Heart left ventricle (tissue), 13 donors: ENCODE results near the gene UPK3B.
"Not testable (repeated sequence)": the region's sequence is repeated elsewhere in the genome, so short reads cannot be mapped to it uniquely, and the experiment has no call there.

Experiments used
- CTCF ChIP-seq, 12 donors: fragments of 200-600 bp; sonication (generic) in 4 of 12; IDR thresholded peaks; one replicate each; pipeline versions ENCODE4 v1.5.0 to v1.8.0; 2018 to 2022; ENCODE audit warnings: antibody characterized with exemption in 12 of 12, mild to moderate bottlenecking in 5 of 12
- POLR2A ChIP-seq, 2 donors: fragments of 450-650 bp; IDR thresholded peaks; one replicate each; pipeline ENCODE4 v1.6.1; 2017; ENCODE audit warnings: antibody characterized with exemption in 2 of 2, mild to moderate bottlenecking in 2 of 2, moderate library complexity in 2 of 2
- donor health status: ischemic (EF 13 %, LVEDD 7.1; RV severe dilation, severe dysfunction).
- donor health status: DM: no; HTN: yes; CAD: no.
- donor health status: DM: no; HTN: no; CAD: no.
- donor health status: ischemic (EF 25% LVEDD 6.9; RV normal size, moderate dysfunction).
- donor health status: ischemic (EF 25% LVEDD 5.7; RV mildly dilated, moderate dysfunction).
- donor health status: ischemic (EF 35%, LVEDD 5.7; RV mildly dilated, moderate dysfunction).
- donor health status: nonischemic (EF 11% LVEDD 7.7; RV severe dilation, severe dysfunction).
- donor health status: DM: yes; HTN: yes; CAD: no.
- donor health status: PGD.
- donor health status: ischemic (EF 29% LVEDD 5.4; RV normal size, mild dysfunction).
- donor health status: nonischemic (EF 23%, LVEDD 6.1; RV moderate dilation, normal function).

GRCh38 chr7:76504351-76505167 lies 5.8 kb upstream of the UPK3B start:
- not testable (repeated sequence) for TF ChIP-seq CTCF, POLR2A (IDR thresholded peaks at IDR 0.05)
